AG09319 (cell line): ENCODE results near the gene FXR2.

ENCODE experiments used
- DNase-seq: peaks from one replicate; pipeline ENCODE4 v3.0.0-alpha.2; 2010; ENCODE audit warnings: low read depth; ENCODE audit errors: extremely low read depth
- CTCF ChIP-seq: IDR thresholded peaks from 2 replicates; pipeline ENCODE4 v1.5.1; 2011; ENCODE audit warnings: low read depth, mild to moderate bottlenecking, inconsistent platforms, low read length, moderate library complexity

Gene FXR2

GRCh38 chr17:7577327-7578199, 37.1 kb downstream of the FXR2 start:
- no peak for TF ChIP-seq CTCF
- no peak for DNase-seq

DNA sequence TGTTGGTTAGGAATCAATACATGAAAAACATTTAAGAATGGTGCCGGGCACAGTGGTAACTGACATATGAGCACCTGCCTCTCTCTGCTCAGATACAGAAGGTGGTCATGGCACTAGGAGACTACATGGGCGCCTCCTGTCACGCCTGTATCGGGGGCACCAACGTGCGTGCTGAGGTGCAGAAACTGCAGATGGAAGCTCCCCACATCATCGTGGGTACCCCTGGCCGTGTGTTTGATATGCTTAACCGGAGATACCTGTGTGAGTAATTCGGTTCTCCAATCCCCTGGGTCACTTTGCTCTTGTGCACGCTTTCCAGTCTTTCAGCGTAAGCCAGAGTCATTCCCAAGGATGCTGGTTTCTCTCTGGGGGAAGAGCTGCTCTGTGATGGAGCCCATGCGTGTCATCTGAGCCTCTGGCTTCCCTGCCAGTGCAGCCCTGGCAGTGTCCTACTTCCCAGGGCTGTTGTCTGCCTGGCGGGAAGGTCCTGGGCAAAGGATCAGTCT, 38.2 kb downstream of the FXR2 start:
- no peak for TF ChIP-seq CTCF
- DNase-seq, result no peak

DNA sequence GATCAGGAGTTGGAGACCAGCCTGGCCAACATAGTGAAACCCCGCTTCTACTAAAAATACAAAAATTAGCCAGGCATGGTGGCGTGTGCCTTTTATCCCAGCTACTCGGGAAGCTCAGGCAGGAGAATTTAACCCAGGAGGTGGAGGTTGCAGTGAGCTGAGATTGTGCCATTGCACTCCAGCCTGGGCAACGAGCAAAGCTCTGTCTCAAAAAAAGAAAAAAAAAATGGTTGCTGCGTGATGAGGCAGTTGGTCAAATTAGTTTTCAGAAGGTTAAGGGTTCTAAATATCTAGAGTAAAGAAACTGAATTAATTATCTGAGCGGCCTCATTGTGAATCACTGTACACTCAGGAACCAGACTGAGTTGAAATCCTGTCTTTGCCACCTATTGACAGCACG, 38.7 kb downstream of the FXR2 start:
- TF ChIP-seq CTCF, result no peak
- DNase-seq, result no peak

- DNase-seq, result no peak
- TF ChIP-seq CTCF, result no peak
Measured at GRCh38 chr17:7575481-7575883, 39.2 kb downstream of the FXR2 start.

DNA sequence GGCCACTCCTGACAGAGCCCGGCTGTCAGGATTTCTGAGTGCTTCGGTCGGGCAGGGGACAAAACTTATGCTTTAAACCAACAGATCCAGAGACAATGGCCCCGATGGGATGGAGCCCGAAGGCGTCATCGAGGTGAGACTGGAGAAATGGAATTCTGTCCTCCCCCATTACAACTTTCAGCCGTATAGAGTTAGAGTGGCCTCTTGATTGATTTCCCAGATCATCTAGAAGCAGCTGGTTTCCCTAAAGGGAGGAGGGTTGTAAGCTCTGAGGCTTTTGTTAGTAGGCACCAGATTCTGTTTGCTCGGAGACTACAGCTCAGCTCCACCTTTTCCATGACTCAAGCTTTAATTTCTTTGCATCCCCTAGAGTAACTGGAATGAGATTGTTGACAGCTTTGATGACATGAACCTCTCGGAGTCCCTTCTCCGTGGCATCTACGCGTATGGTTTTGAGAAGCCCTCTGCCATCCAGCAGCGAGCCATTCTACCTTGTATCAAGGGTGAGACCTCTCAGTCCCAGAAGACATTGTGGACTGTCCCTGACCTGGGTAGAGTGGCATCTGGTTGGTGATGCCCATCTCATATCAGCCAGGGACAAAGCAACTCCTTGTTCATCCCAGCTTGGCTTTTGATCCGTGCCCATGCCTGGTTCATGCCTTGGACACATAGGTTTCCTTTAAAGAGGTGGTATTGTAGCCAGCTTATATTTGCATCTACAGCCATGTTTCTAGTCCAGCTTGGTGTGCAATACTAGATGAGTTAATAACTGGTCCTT, 40.3 kb downstream of the FXR2 start:
- no peak for TF ChIP-seq CTCF
- DNase-seq, result no peak

- peak; percentile 86 for DNase-seq
- no peak for TF ChIP-seq CTCF
Measured at GRCh38 chr17:7573324-7574080, 41.2 kb downstream of the FXR2 start.
